Natural killer cell (primary cell): Measurements from ENCODE around the gene INAFM2. TPM values are rescaled to one million over a fixed set of nuclear protein-coding genes. Genes with fewer than 3 reads are reported as not detected.

ENCODE experiments used
- ATAC-seq, 3 donors: fragments of 150-1000 bp in 2 of 3; fragments of 200-7000 bp in 1 of 3; cut with Tn5 transposase; 1 replicate in 1 of 3; 2 replicates in 2 of 3; pipeline ENCODE4 v1.10.0; 2021; ENCODE audit warnings: mild to moderate bottlenecking in 2 of 3, moderate library complexity in 2 of 3
- DNase-seq, 2 donors: peaks; one replicate each; pipeline versions ENCODE4 v3.0.0 to v3.0.0-alpha.2; 2013 to 2021; ENCODE audit warnings: mixed read lengths in 1 of 2
- H3K27ac ChIP-seq: one replicate; pipeline ENCODE4 v1.5.1; 2013; ENCODE audit warnings: mild to moderate bottlenecking, low read length
- H3K27me3 ChIP-seq: one replicate; pipeline ENCODE4 v1.6.1; 2013; ENCODE audit warnings: low read length; ENCODE audit not compliant: control insufficient read depth, insufficient read depth
- H3K36me3 ChIP-seq: one replicate; pipeline ENCODE4 v1.6.1; 2013; ENCODE audit warnings: low read length; ENCODE audit not compliant: control insufficient read depth, insufficient read depth
- H3K4me1 ChIP-seq: one replicate; pipeline ENCODE4 v1.6.1; 2013; ENCODE audit warnings: low read length; ENCODE audit not compliant: control insufficient read depth, insufficient read depth
- H3K4me3 ChIP-seq: one replicate; pipeline ENCODE4 v1.5.1; 2013; ENCODE audit warnings: low read length
- H3K9me3 ChIP-seq: one replicate; pipeline ENCODE4 v1.6.1; 2013; ENCODE audit warnings: low read length; ENCODE audit not compliant: control insufficient read depth, insufficient read depth
- H3K27ac Mint-ChIP-seq, 2 donors: one replicate each; pipeline ENCODE4 v1.8.0; 2022; ENCODE audit warnings: mild to moderate bottlenecking in 2 of 2, mixed read lengths in 2 of 2, moderate library complexity in 1 of 2
- H3K27me3 Mint-ChIP-seq, 2 donors: one replicate each; pipeline ENCODE4 v1.8.0; 2022; ENCODE audit warnings: low read depth in 2 of 2, mixed read lengths in 2 of 2
- H3K36me3 Mint-ChIP-seq: one replicate; pipeline ENCODE4 v1.8.0; 2022; ENCODE audit warnings: mixed read lengths
- H3K4me1 Mint-ChIP-seq, 2 donors: one replicate each; pipeline ENCODE4 v1.8.0; 2022; ENCODE audit warnings: mixed read lengths in 2 of 2
- H3K4me3 Mint-ChIP-seq: one replicate; pipeline ENCODE4 v1.8.0; 2022; ENCODE audit warnings: mild to moderate bottlenecking, moderate library complexity, mixed read lengths
- H3K9me3 Mint-ChIP-seq, 2 donors: one replicate each; pipeline ENCODE4 v1.8.0; 2022; ENCODE audit warnings: mixed read lengths in 2 of 2
- CTCF ChIP-seq: fragments of 200-600 bp; IDR thresholded peaks from one replicate; pipeline ENCODE4 v1.8.0; 2022; ENCODE audit warnings: antibody characterized with exemption
- WGBS: methylation state at CpG from one replicate; pipeline ENCODE4 v1.1.7; 2013; ENCODE audit warnings: missing lambda C conversion rate; ENCODE audit not compliant: insufficient coverage; 5-methylcytosine and 5-hydroxymethylcytosine counted together
- intact Hi-C: fragments of 100-400 bp; cut with micrococcal nuclease; formaldehyde crosslinking; loops from one replicate; pipeline ENCODE4 v1.14.2; 2022
- total RNA-seq, 4 donors: library from RNA; stranded (reverse); fragments of 120-200 nt in 1 of 4; gene quantifications; one replicate each; pipeline versions ENCODE4 v1.2.3 to v1.2.4, GENCODE V29; 2013 to 2022

INAFM2 gene
- total RNA-seq, 3 donors from 2014 or later (not counting 1 experiment from before 2014, with no cell fraction given), result 14.0 to 21.7 (median 15.1) TPM

- ATAC-seq, result no peak
- Histone ChIP-seq H3K27ac (no peak overlapping the region), H3K9me3 (no peaks in the 10 kb centered on the region), H3K27me3 (no peaks in the 10 kb centered on the region), H3K36me3 (peaks cover 75% of the 10 kb centered on the region), H3K4me3 (no peak overlapping the region), H3K4me1 (peaks cover 26% of the 10 kb centered on the region)
- H3K4me1 Mint-ChIP-seq, result peaks cover 41 to 45% of the 10 kb centered on the region in 2 donors
- H3K36me3 Mint-ChIP-seq, result peaks cover 8% of the 10 kb centered on the region
- no peak overlapping the region for H3K4me3 Mint-ChIP-seq
- TF ChIP-seq CTCF, result no peak
- no peak for DNase-seq
- H3K27me3 Mint-ChIP-seq, result no peaks in the 10 kb centered on the region
- H3K27ac Mint-ChIP-seq, result no peak overlapping the region
- no peaks in the 10 kb centered on the region for H3K9me3 Mint-ChIP-seq
- 75% methylated on average over 12 of the region's 12 CpGs for WGBS
- intact Hi-C loops, result no loop called here
Observed at GRCh38 chr15:40301467-40302179, 21.9 kb upstream of the INAFM2 start.

GRCh38 chr15:40302288-40302886 lies 21.1 kb upstream of the INAFM2 start:
- ATAC-seq (no peak), DNase-seq (no peak)
- Mint-ChIP-seq H3K9me3 (no peaks in the 10 kb centered on the region), H3K4me3 (no peak overlapping the region), H3K27me3 (no peaks in the 10 kb centered on the region), H3K27ac (no peak overlapping the region), H3K36me3 (peaks cover 8% of the 10 kb centered on the region), H3K4me1 (peaks cover 44 to 46% of the 10 kb centered on the region in 2 donors)
- no peak for TF ChIP-seq CTCF
- intact Hi-C loops, result no loop called here
- Histone ChIP-seq H3K27ac (no peak overlapping the region), H3K36me3 (peaks cover 69% of the 10 kb centered on the region), H3K4me1 (peaks cover 33% of the 10 kb centered on the region), H3K27me3 (no peaks in the 10 kb centered on the region), H3K4me3 (no peak overlapping the region), H3K9me3 (no peaks in the 10 kb centered on the region)
- WGBS, result 95% methylated on average over 19 of the region's 19 CpGs

GRCh38 chr15:40302981-40303380 lies 20.5 kb upstream of the INAFM2 start:
- no peak for TF ChIP-seq CTCF
- Histone ChIP-seq H3K4me3 (no peak overlapping the region), H3K27me3 (no peaks in the 10 kb centered on the region), H3K4me1 (peaks cover 35% of the 10 kb centered on the region), H3K36me3 (peaks cover 63% of the 10 kb centered on the region), H3K9me3 (no peaks in the 10 kb centered on the region), H3K27ac (no peak overlapping the region)
- H3K27me3 Mint-ChIP-seq, result no peaks in the 10 kb centered on the region
- H3K4me3 Mint-ChIP-seq, result no peak overlapping the region
- no peaks in the 10 kb centered on the region for H3K9me3 Mint-ChIP-seq
- intact Hi-C loops, result no loop called here
- ATAC-seq (no peak), DNase-seq (no peak)
- H3K36me3 Mint-ChIP-seq, result peaks cover 8% of the 10 kb centered on the region
- peak overlapping the region in 1 of 2 donors; percentile 63 for H3K27ac Mint-ChIP-seq
- 97% methylated on average over 10 of the region's 11 CpGs for WGBS
- peaks cover 44 to 47% of the 10 kb centered on the region in 2 donors for H3K4me1 Mint-ChIP-seq
